Activated CD8-positive, alpha-beta memory T cell treated with anti-CD3 and anti-CD28 coated beads for 4 hours (primary cell): ENCODE measurements around the gene PALB2.

Experiments used
- DNase-seq, 2 donors: peaks; one replicate each; pipeline ENCODE4 v3.0.0-alpha.2; 2020; ENCODE audit warnings: low read depth in 2 of 2

The PALB2 gene

GRCh38 chr16:23556881-23557778, 84.0 kb downstream of the PALB2 start, which contains the start of the genes EARS2 and UBFD1:
EARS2 (minus strand) TSS chr16:23557350; CDS start chr16:23557343, 7 bp downstream.
UBFD1 (plus strand) TSS chr16:23557727; CDS start chr16:23557743, 16 bp downstream.
- peak; percentile 97 for DNase-seq

GRCh38 chr16:23554536-23554935, 86.6 kb downstream of the PALB2 start:
- no peak for DNase-seq
